A549 (cell line): ENCODE results near the gene ANO6. TPM values are rescaled to one million over a fixed set of nuclear protein-coding genes. Genes with fewer than 3 reads are reported as not detected.

Experiments
- ATAC-seq, 2 experiments: fragments of 200-7000 bp in 1 of 2; fragments of >200 bp in 1 of 2; cut with Nextera tagmentation in 1 of 2; cut with Tn5 transposase in 1 of 2; 3 replicates each; pipeline versions ENCODE4 v1.8.0 to v1.9.1; 2018 to 2020; ENCODE audit warnings: mild to moderate bottlenecking in 1 of 2, moderate library complexity in 1 of 2
- CTCF ChIA-PET: fragments of 300-600 bp; sonication (Branson Sonifier 250); formaldehyde crosslinking; extraction: SDS; loops from one replicate; lab custom pipeline; 2021; ENCODE audit warnings: antibody characterized with exemption, inconsistent platforms; lab: Yijun Ruan, JAX
- POLR2A ChIA-PET: fragments of 350-600 bp; formaldehyde crosslinking; extraction: SDS; loops from one replicate; lab custom pipeline; 2021; ENCODE audit warnings: antibody characterized with exemption, inconsistent platforms; lab: Yijun Ruan, JAX
- DNase-seq, 2 experiments: peaks; one replicate each; pipeline versions ENCODE4 v3.0.0 to v3.0.0-alpha.2; 2011 to 2016; ENCODE audit warnings: low read depth in 1 of 2, low spot score in 1 of 2
- FAIRE-seq: peaks from 2 replicates; lab custom pipeline; 2011; peaks lifted over from hg19 to GRCh38; lab: Jason Lieb, UNC
- H3K27ac ChIP-seq, 2 experiments: fragments of >200 bp; sonication (Bioruptor Twin); formaldehyde crosslinking; 3 replicates each; pipeline ENCODE4 v1.5.1; 2016 to 2017
- H3K4me1 ChIP-seq: fragments of >200 bp; sonication (Bioruptor Twin); formaldehyde crosslinking; 3 replicates; pipeline ENCODE4 v1.6.1; 2016
- H3K4me2 ChIP-seq: fragments of >200 bp; sonication (Bioruptor Twin); formaldehyde crosslinking; 3 replicates; pipeline ENCODE4 v1.6.1; 2016
- H3K4me3 ChIP-seq: fragments of >200 bp; sonication (Bioruptor Twin); formaldehyde crosslinking; 3 replicates; pipeline ENCODE4 v1.5.1; 2016
- H3K9me3 ChIP-seq: fragments of >200 bp; sonication (Bioruptor Twin); formaldehyde crosslinking; 3 replicates; pipeline ENCODE4 v1.6.1; 2016
- POLR2AphosphoS2 ChIP-seq: conservative IDR thresholded peaks from 2 replicates; pipeline ENCODE4 v1.6.1; 2012; ENCODE audit warnings: low read length, improper control_type of control experiment, inconsistent platforms
- WGBS: methylation state at CpG from one replicate; pipeline ENCODE4 v1.1.6; 2017; ENCODE audit errors: missing lambda C conversion rate; 5-methylcytosine and 5-hydroxymethylcytosine counted together
- polyA plus RNA-seq, 4 experiments: library from polyadenylated mRNA; depleted of rRNA in 3 of 4; stranded (reverse); fragments of >200 nt; fragmentation: RNase III in 1 of 4; extraction: RNeasy Plus Mini Kit Qiagen cat#74134 plus additional on column Dnase treatment in 1 of 4; gene quantifications; 2 replicates in 3 of 4; 3 replicates in 1 of 4; pipeline ENCODE4 v1.2.3, GENCODE V29; 2011 to 2017
- small RNA-seq, 6 experiments: library from RNA; depleted of rRNA; stranded (forward); fragments of <200 nt; gene quantifications; one replicate each; pipeline ENCODE3, GENCODE V24; 2012
- TF ChIP-seq, protein P1 (sequence below): fragments of >200 bp; sonication (Bioruptor Twin); formaldehyde crosslinking; IDR thresholded peaks from 3 replicates; pipeline ENCODE4 v1.5.1; 2016

Gene ANO6
- polyA plus RNA-seq, 2 of the 4 experiments (the other 2 are of a cell fraction) = 41.7 to 80.0 TPM

DNA sequence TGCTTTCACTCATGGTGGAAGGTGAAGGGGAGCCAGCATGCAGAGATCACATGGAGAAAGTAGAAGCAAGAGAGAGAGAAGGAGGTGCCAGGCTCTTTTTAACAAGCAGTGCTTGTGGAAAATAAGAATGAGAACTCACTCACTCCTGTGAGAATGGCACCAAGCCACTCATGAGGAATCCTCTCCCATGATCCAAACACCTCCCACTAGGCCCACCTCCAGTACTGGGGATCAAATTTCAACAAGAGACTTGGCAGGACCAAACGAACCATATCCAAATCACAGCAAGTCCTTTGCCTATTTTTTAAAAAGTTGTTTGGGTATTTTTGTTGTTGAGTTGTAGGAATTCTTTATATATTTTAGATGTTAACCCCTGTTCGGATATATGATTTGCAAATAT, 267.7 kb downstream of the ANO6 start:
- DNase-seq (no peak), ATAC-seq (no peak), FAIRE-seq (no peak)
- H3K4me1 ChIP-seq = no peaks in the 10 kb centered on the region
- no peak overlapping the region for H3K4me3 ChIP-seq
- peaks cover 2% of the 10 kb centered on the region; the same call in 1 of the 3 replicates for H3K9me3 ChIP-seq
- no peak overlapping the region for H3K27ac ChIP-seq
- TF ChIP-seq, protein P1, sequence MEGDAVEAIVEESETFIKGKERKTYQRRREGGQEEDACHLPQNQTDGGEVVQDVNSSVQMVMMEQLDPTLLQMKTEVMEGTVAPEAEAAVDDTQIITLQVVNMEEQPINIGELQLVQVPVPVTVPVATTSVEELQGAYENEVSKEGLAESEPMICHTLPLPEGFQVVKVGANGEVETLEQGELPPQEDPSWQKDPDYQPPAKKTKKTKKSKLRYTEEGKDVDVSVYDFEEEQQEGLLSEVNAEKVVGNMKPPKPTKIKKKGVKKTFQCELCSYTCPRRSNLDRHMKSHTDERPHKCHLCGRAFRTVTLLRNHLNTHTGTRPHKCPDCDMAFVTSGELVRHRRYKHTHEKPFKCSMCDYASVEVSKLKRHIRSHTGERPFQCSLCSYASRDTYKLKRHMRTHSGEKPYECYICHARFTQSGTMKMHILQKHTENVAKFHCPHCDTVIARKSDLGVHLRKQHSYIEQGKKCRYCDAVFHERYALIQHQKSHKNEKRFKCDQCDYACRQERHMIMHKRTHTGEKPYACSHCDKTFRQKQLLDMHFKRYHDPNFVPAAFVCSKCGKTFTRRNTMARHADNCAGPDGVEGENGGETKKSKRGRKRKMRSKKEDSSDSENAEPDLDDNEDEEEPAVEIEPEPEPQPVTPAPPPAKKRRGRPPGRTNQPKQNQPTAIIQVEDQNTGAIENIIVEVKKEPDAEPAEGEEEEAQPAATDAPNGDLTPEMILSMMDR = no peak
- TF ChIP-seq POLR2AphosphoS2 = no peak
- WGBS = 30% methylated on average over 2 of the region's 2 CpGs
- no peak overlapping the region for H3K4me2 ChIP-seq
- ChIA-PET CTCF (no interaction called here), POLR2A (no interaction called here)

Small RNA genes lying within 50 kb of the gene (small RNA-seq; reads per million reads assigned to genes)
- 0 reads per million in 6 experiments for gene AC009248.2

Other genes starting within 250 kb of the ANO6 start
- not detected in 2 replicates for gene DBX2, start 165.0 kb upstream of the ANO6 start, polyA plus RNA-seq (2011; rRNA removed)
- not detected in 3 replicates for gene DBX2, start 165.0 kb upstream of the ANO6 start, polyA plus RNA-seq (2017; fragmentation: RNase III; extraction: RNeasy Plus Mini Kit Qiagen cat#74134 plus additional on column Dnase treatment)